Skeletal muscle satellite cell (primary cell): ENCODE data around the gene IGSF23.

Experiments used
- H3K27me3 ChIP-seq: 2 replicates; pipeline ENCODE4 v1.7.0; 2013; ENCODE audit warnings: low read length; ENCODE audit not compliant: control insufficient read depth, insufficient read depth
- H3K36me3 ChIP-seq: 2 replicates; pipeline ENCODE4 v1.7.0; 2013; ENCODE audit warnings: mild to moderate bottlenecking, control low read depth, low read length; ENCODE audit not compliant: insufficient read depth
- H3K4me1 ChIP-seq: 2 replicates; pipeline ENCODE4 v1.7.0; 2013; ENCODE audit warnings: low read length; ENCODE audit not compliant: control insufficient read depth, insufficient read depth
- H3K4me2 ChIP-seq: 2 replicates; pipeline ENCODE4 v1.7.0; 2013; ENCODE audit warnings: mild to moderate bottlenecking, low read length
- H3K4me3 ChIP-seq: 2 replicates; pipeline ENCODE4 v1.7.0; 2013; ENCODE audit warnings: low read length
- H3K9ac ChIP-seq: 2 replicates; pipeline ENCODE4 v1.7.0; 2013; ENCODE audit warnings: mild to moderate bottlenecking, low read depth, low read length, moderate library complexity
- H3K9me3 ChIP-seq: replicated peaks from 2 replicates; pipeline ENCODE4 v1.7.0; 2013; ENCODE audit warnings: mild to moderate bottlenecking, control low read depth, low read length

The IGSF23 gene

GRCh38 chr19:44634785-44635184, 21.4 kb downstream of the IGSF23 start:
- Histone ChIP-seq H3K4me2 (no peak overlapping the region), H3K9ac (peak overlapping the region; percentile 8), H3K27me3 (no peaks in the 10 kb centered on the region), H3K36me3 (no peaks in the 10 kb centered on the region), H3K4me3 (no peak overlapping the region), H3K9me3 (no peaks in the 10 kb centered on the region), H3K4me1 (peaks cover 25% of the 10 kb centered on the region)

GRCh38 chr19:44635581-44636438, 22.4 kb downstream of the IGSF23 start:
- H3K36me3 ChIP-seq, result no peaks in the 10 kb centered on the region
- H3K27me3 ChIP-seq, result no peaks in the 10 kb centered on the region
- peak overlapping the region; percentile 68 for H3K4me2 ChIP-seq
- H3K4me3 ChIP-seq, result peak overlapping the region; percentile 37
- H3K9ac ChIP-seq, result peak overlapping the region; percentile 8
- no peaks in the 10 kb centered on the region for H3K9me3 ChIP-seq
- peaks cover 28% of the 10 kb centered on the region for H3K4me1 ChIP-seq

- H3K4me3 ChIP-seq, result no peak overlapping the region
- H3K9ac ChIP-seq, result peak overlapping the region; percentile 8
- no peaks in the 10 kb centered on the region for H3K36me3 ChIP-seq
- H3K4me2 ChIP-seq, result peak overlapping the region; percentile 68
- peaks cover 31% of the 10 kb centered on the region for H3K4me1 ChIP-seq
- H3K27me3 ChIP-seq, result no peaks in the 10 kb centered on the region
- no peaks in the 10 kb centered on the region for H3K9me3 ChIP-seq
Measured at GRCh38 chr19:44636439-44637389, 23.4 kb downstream of the IGSF23 start.

- no peaks in the 10 kb centered on the region for H3K27me3 ChIP-seq
- no peak overlapping the region for H3K4me3 ChIP-seq
- H3K9me3 ChIP-seq, result no peaks in the 10 kb centered on the region
- no peak overlapping the region for H3K4me2 ChIP-seq
- H3K4me1 ChIP-seq, result peaks cover 31% of the 10 kb centered on the region
- H3K9ac ChIP-seq, result no peak overlapping the region
- no peaks in the 10 kb centered on the region for H3K36me3 ChIP-seq
Measured at GRCh38 chr19:44637390-44637764, 24.0 kb downstream of the IGSF23 start.

- no peaks in the 10 kb centered on the region for H3K9me3 ChIP-seq
- no peak overlapping the region for H3K9ac ChIP-seq
- H3K4me2 ChIP-seq, result peak overlapping the region; percentile 26
- H3K4me1 ChIP-seq, result peaks cover 20% of the 10 kb centered on the region
- H3K4me3 ChIP-seq, result no peak overlapping the region
- no peaks in the 10 kb centered on the region for H3K27me3 ChIP-seq
- H3K36me3 ChIP-seq, result no peaks in the 10 kb centered on the region
Measured at GRCh38 chr19:44640518-44640917, 27.2 kb downstream of the IGSF23 start.

GRCh38 chr19:44641501-44642265, 28.3 kb downstream of the IGSF23 start:
- H3K4me3 ChIP-seq, result no peak overlapping the region
- no peaks in the 10 kb centered on the region for H3K27me3 ChIP-seq
- H3K9me3 ChIP-seq, result no peaks in the 10 kb centered on the region
- peaks cover 13% of the 10 kb centered on the region for H3K4me1 ChIP-seq
- no peak overlapping the region for H3K9ac ChIP-seq
- H3K4me2 ChIP-seq, result no peak overlapping the region
- no peaks in the 10 kb centered on the region for H3K36me3 ChIP-seq

- Histone ChIP-seq H3K27me3 (no peaks in the 10 kb centered on the region), H3K4me1 (peaks cover 15% of the 10 kb centered on the region), H3K9me3 (no peaks in the 10 kb centered on the region), H3K4me3 (no peak overlapping the region), H3K4me2 (no peak overlapping the region), H3K36me3 (no peaks in the 10 kb centered on the region), H3K9ac (no peak overlapping the region)
Measured at GRCh38 chr19:44642377-44642776, 29.0 kb downstream of the IGSF23 start.

GRCh38 chr19:44643605-44644401, 30.4 kb downstream of the IGSF23 start, which contains the start of gene PVR:
TSS of gene PVR (plus strand) at chr19:44643910. CDS start at chr19:44644097, 187 bp downstream.
- no peaks in the 10 kb centered on the region for H3K9me3 ChIP-seq
- peak within 1 kb of the TSS; percentile 100 for H3K4me3 ChIP-seq
- H3K27me3 ChIP-seq, result no peaks in the 10 kb centered on the region
- H3K36me3 ChIP-seq, result peaks cover 6% of the 10 kb centered on the region
- peak within 1 kb of the TSS; percentile 89 for H3K9ac ChIP-seq
- peaks cover 27% of the 10 kb centered on the region for H3K4me1 ChIP-seq
- H3K4me2 ChIP-seq, result peak within 1 kb of the TSS; percentile 95

GRCh38 chr19:44644402-44645016, 31.1 kb downstream of the IGSF23 start:
- Histone ChIP-seq H3K27me3 (no peaks in the 10 kb centered on the region), H3K36me3 (peaks cover 11% of the 10 kb centered on the region), H3K4me3 (peak overlapping the region; percentile 100), H3K4me2 (peak overlapping the region; percentile 95), H3K9ac (peak overlapping the region; percentile 89), H3K9me3 (no peaks in the 10 kb centered on the region), H3K4me1 (peaks cover 31% of the 10 kb centered on the region)

- Histone ChIP-seq H3K4me2 (peak overlapping the region; percentile 61), H3K9ac (no peak overlapping the region), H3K27me3 (no peaks in the 10 kb centered on the region), H3K9me3 (no peaks in the 10 kb centered on the region), H3K36me3 (peaks cover 21% of the 10 kb centered on the region), H3K4me3 (no peak overlapping the region), H3K4me1 (peaks cover 31% of the 10 kb centered on the region)
Measured at GRCh38 chr19:44645407-44646048, 32.2 kb downstream of the IGSF23 start.
